ENCODE measurements around the gene APOBEC3B. TPM values are rescaled to one million over a fixed set of nuclear protein-coding genes. Genes with fewer than 3 reads are reported as not detected.

Gene APOBEC3B
- total RNA-seq, 1 donor from 2014 or later = 67.3 TPM

- H3K4me3 ChIP-seq (ENCODE audit: low read depth, low read length) = no peak overlapping the region
- no peak for DNase-seq (ENCODE audit: low read depth)
- TF ChIP-seq CTCF (conservative IDR thresholded peaks at IDR 0.05; ENCODE audit: low read depth, low read length) = no peak
Measured at GRCh38 chr22:38967451-38968450, 14.4 kb upstream of the APOBEC3B start.

- H3K4me3 ChIP-seq (ENCODE audit: low read depth, low read length) = no peak overlapping the region
- no peak for DNase-seq (ENCODE audit: low read depth)
- TF ChIP-seq CTCF (conservative IDR thresholded peaks at IDR 0.05; ENCODE audit: low read depth, low read length) = no peak
Measured at GRCh38 chr22:38968801-38969200, 13.3 kb upstream of the APOBEC3B start.

GRCh38 chr22:38970551-38970950 is 11.6 kb upstream of the APOBEC3B start:
- TF ChIP-seq CTCF (conservative IDR thresholded peaks at IDR 0.05; ENCODE audit: low read depth, low read length) = no peak
- H3K4me3 ChIP-seq (ENCODE audit: low read depth, low read length) = no peak overlapping the region
- DNase-seq (ENCODE audit: low read depth) = no peak

- no peak for DNase-seq (ENCODE audit: low read depth)
- no peak overlapping the region for H3K4me3 ChIP-seq (ENCODE audit: low read depth, low read length)
- TF ChIP-seq CTCF (conservative IDR thresholded peaks at IDR 0.05; ENCODE audit: low read depth, low read length) = no peak
Measured at GRCh38 chr22:38971202-38971601, 10.9 kb upstream of the APOBEC3B start.

GRCh38 chr22:38971791-38972190 is 10.4 kb upstream of the APOBEC3B start:
- no peak overlapping the region for H3K4me3 ChIP-seq (ENCODE audit: low read depth, low read length)
- TF ChIP-seq CTCF (conservative IDR thresholded peaks at IDR 0.05; ENCODE audit: low read depth, low read length) = no peak
- no peak for DNase-seq (ENCODE audit: low read depth)

- H3K4me3 ChIP-seq (ENCODE audit: low read depth, low read length) = no peak overlapping the region
- DNase-seq (ENCODE audit: low read depth) = no peak
Measured at GRCh38 chr22:38972558-38972957, 9.6 kb upstream of the APOBEC3B start.

More at GRCh38 chr22:38972558-38972957, 9.6 kb upstream of the APOBEC3B start:
- no peak for TF ChIP-seq CTCF (conservative IDR thresholded peaks at IDR 0.05; ENCODE audit: low read depth, low read length)
